GM21528 (cell line): Measurements from ENCODE around the gene FAM120AOS.
"Not testable (repeated sequence)": the region's sequence is repeated elsewhere in the genome, so short reads cannot be mapped to it uniquely, and the experiment has no call there.

Experiments
- ATAC-seq: cut with Tn5 transposase; IDR thresholded peaks from one replicate; pipeline ENCODE4 v1.9.1; 2021; ENCODE audit warnings: mild to moderate bottlenecking, moderate library complexity; ENCODE audit not compliant: unreplicated experiment, low FRiP score

The FAM120AOS gene

DNA sequence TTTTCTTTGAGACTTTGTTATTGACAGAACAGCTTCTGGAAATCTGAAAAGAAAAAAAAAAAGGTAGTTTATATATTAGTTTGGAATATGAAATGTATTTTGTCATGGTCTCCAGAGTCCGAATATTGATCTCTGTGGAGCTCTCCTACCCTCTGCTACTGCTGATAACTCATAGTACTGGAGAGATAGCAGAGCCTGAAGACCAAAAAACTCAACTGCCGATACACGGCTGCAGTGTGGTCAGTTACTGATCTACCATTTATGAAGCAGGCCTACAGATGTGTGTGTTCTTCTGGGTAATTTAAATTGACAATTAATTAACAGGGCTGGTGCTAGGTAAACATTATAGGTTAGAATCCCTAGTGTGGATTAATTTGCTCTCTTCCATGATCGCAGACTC is 5.7 kb downstream of the FAM120AOS start:
- ATAC-seq = no peak

DNA sequence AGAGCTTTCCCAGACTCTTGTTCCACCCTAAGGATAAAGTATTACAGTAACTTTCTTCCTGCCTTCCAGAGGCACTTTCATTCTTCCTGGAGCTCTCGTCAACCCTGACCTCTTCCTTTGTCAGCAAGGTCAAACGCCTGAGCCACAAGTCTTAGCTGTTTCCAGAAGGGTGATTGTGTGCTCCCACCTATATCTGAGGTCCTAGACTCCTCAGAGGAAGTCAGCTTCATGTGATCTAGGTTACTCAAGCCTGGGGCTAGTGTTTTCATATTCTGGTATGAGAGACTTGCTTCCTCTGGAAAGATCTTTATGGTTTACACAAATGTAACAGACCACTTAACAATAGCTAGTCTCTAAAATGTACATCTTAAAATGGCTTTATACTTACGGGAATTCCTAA is 7.3 kb downstream of the FAM120AOS start:
- no peak for ATAC-seq

DNA sequence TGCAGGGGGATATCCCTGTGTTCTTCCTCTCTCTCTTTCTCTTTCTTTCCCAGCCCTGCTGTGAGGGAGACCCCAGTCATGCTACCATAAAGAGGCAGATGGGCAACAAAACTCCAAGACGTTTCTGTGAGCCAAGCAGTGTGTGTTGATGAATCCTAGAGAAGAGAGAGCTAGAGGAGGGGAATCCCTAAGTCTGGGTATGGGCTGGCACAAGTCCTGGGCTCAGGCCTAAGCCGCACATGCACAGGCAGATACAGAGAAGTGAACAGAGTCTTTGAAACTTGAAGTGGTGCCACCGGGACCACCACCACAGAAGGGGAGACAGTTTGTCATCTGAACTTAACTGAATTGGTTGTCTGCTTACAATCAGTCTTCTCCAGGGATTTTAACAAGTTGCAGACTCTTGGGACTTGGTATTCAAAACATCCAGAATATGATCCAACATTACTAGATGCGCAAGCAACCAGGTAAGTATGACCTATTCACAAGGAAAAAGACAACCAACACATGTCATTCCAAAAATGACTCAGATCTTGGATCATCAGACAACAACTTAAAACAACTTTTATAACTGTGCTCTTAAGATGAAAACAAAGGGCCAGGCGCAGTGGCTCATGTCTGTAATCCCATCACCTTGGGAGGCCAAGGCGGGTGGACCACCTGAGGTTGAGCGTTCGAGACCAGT is 12.3 kb downstream of the FAM120AOS start:
- ATAC-seq = no peak

DNA sequence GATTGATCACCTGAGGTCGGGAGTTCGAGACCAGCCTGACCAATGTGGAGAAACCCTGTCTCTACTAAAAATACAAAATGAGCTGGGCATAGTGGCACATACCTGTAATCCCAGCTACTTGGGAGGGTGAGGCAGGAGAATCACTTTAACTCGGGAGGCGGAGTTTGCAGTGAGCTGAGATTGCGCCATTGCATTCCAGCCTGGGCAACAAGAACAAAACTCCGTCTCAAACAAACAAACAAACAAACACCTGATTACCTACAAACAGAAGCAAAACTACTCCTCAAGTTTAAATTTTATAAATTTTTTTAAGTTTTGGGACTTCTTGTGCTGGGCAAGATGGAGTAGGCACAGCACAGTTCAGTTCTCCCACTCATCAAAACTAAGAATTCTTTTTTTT is 14.1 kb downstream of the FAM120AOS start:
- ATAC-seq = not testable (repeated sequence)

DNA sequence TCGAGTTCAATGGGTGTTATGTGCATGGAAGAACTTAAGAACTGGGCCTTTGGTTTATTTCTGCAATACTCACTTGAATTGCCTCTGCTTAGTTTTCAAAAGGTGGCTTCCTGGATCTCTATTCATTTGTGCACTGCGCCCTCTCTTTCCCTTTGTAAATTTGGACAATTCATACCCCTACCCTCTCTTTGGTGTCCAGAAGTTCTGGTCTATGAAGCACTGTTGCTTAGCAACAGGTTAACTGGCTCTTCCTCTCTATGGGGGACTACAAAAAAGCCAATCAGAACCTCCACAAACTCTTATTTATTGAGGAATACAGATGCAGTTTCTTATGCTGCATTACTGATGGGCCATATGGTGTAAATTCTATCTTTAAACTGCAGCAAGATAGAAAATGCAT is 15.4 kb downstream of the FAM120AOS start:
- ATAC-seq = no peak

DNA sequence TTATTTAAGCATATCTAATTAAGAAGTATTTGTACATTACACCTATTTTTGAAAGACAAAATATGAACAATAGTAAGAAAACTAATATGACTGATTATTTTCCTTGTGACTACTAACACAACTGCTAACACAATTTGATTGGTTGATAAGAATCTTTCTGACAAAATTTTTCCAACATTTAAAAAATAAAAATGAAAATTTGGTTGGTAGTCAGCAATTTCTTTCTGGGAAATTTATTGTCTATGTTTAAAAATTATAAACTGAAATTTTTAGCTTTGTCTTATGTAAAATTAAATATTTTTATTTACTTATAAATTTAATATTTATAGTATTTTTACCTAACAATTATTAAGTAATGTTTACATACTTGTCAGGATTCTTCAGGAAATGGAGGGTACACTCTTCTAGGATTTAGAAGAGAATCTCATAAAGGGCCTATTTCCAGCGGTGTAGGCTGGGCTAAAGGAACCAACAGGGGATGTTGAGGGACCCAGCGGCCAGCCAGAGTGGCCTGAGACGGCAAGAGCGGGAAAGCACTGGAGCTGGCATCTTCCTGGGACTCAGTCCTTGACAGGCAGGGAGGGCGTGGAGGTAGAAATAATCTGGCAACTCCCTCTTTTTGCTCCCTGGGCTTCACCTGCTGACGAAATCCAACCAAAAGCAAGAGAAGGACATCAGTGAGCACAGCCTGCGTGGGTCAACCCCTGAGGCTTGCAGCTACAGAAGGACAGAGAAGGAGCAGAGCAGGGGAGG is 16.6 kb downstream of the FAM120AOS start:
- ATAC-seq = no peak

DNA sequence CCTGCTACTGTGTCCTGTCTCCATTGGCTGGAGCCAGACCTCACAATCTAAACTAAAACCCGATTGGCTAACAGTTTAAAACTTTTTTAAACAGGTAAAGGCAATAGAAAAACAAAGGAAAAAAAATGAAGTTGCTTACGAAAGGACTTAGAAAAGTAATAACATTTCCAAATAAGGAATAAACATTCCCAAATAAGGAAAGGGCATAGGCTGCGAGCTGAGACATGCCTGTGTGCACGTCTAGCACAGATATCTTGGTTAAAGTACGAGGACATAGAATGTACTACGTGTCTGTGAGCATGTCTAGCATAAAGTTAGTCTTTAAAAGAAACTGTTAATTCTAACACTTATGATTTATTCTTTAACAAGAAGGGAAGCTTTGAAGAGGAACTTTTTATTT is 17.2 kb downstream of the FAM120AOS start:
- ATAC-seq = no peak

DNA sequence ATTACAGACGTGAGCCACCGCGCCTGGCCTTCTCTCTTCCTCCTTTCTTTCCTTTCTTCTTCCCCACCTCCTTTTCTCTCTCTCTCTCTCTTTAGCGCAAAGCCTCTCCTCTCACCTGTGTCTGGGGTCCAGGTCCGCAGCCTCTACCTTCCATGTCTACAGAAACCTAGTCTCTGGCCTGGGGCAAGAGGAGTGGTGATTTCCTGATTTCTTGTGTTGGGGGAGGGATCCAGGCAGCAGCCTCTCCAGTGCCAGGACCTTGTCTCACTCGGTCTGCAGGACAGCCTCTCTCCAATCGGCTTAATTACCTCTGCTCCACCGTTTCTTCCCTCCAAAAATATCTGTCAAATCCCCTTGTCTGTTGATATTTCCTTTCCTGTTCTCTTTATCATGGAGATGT is 18.0 kb downstream of the FAM120AOS start:
- ATAC-seq = no peak

DNA sequence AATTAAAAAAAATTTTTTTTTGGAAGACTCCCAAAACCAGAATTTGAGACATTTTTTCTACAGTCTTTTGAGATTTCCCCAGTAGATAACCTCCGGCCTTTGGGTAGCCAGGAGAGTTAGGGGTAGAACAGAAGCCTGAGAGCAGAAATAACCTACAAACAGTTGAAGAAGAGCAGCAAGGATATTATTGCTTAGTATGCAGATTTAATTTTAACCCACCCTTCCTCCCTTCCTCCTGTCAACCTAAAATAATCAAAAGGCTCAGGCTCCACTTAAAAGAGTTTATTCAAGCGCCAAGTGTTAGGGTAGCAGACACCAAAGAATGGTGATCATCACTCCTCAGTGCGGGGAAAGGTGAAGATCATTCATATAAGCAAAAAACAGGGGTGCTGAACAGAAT is 19.3 kb downstream of the FAM120AOS start:
- ATAC-seq = no peak

DNA sequence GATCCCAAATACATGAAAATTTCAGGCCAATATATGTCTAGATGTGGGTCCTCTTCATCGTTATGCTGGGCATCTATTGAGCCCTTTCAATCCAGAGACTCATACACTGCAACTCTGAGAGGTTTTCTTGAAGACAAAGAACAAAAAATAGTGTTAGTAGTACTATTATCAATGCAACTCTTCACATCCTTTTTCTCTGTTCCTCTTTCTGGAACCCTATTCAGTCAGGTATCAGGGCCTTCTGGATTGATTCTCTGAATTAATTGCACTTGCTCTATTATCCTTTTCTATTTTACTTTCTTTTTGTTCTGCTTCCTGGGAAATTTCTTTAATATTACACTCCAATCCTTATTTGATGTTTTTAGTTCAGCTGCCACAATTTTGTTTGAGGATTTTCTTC is 20.4 kb downstream of the FAM120AOS start:
- ATAC-seq = no peak

DNA sequence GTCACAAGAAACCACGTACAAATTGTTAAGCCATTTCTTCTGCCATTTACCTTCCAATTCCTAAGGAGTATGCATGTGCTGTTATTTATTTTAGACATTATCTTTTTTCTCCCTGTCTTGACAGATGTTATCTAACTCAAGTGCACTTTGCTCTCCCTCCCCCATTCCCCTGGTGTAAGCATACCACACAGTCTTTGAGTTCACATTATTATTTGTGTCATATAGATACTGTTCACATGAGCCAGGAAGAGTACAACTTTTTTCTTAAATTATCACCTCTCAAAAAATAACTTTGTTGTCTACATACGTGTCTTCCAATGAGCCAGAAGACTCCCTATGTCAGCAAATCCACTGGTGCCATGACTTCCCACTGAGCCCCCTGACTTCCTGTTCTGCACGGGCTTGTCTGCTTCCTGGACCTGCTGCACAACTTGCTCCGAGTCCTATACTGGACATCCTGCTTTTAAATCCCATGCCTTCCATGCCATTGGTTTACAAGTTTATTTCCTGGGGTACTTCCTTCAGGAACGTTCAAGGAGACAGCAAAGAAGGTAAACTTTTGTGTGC is 21.8 kb downstream of the FAM120AOS start:
- ATAC-seq = no peak

DNA sequence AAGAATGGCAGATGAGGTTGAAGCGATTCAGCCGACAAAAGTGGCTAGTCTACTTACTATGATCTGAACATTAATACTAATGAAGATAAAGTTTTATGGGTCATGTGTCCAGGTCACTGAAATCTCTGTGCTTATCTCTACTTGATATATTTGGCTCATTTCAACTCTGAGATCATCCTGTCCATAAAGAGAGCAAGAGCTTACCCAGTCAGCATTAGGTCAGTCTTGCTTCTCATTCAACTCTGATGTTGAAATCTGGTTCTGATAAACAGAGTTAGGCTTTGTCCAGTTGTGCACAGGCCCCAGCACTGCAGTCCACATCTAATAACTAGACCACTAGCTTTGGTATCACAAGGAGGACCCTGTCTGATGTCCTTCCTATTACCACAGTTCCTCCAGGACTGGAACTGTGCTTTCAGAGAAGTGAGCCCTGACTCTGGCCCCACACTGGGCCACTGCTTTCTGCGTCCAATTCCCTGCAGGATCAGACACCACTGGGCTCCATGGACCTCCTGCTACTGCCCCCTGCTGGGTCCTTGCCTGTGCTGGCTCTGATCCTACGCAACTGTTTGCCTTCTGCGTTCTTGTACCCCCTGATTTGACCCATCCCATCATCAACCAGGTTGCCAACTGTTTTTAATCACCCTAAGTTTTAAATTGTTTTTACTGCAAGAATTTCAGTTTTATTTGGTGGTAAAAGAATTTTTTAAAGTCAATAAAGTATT is 25.6 kb downstream of the FAM120AOS start:
- no peak for ATAC-seq

DNA sequence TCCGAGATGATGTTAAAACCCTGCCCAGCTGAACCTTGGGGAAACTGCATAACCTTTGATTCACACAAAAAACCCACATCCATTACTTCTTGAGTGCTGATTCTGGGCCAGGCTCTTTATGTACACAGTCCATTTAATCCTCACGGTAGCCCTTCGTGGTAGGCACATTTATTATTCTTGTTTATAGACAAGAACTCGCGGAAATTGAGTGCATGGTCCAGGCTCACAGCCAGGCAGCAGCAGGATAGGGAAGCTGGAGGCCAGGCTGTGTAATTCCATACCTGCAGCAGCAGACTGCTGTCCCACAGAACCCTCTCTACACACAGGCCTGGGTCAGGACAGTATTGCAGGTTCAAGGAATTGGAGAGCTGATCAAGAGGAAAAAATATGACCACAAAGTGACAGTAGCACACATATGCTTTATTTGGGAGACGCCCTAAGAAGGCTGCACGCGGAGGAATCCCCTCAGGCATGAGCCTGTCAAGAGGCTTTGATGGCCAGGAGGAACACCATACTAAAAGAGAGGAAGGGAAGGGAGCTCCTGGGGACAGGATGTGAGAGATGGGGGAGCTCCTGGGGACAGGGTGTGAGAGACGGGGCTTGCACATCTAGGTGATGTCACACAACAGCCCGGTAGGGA is 30.3 kb downstream of the FAM120AOS start:
- no peak for ATAC-seq

DNA sequence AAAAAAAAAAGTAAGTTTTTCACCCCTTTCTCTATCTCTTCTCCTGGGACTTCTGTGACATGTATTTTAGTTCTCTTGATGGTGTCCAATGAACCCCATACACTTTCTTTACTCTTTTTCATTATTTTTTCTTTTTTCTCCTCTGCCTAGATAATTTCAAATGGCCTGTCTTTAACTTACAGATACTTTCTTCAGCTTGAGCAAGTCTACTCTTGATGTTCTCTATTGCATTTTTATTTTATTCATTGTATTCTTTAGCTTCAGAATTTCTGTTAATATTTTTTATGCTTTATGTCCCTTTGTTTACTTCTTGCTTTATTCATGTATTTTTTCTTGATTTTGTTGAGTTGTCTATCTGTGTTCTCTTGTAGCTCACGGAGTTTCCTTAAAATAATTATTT is 34.4 kb downstream of the FAM120AOS start:
- no peak for ATAC-seq

DNA sequence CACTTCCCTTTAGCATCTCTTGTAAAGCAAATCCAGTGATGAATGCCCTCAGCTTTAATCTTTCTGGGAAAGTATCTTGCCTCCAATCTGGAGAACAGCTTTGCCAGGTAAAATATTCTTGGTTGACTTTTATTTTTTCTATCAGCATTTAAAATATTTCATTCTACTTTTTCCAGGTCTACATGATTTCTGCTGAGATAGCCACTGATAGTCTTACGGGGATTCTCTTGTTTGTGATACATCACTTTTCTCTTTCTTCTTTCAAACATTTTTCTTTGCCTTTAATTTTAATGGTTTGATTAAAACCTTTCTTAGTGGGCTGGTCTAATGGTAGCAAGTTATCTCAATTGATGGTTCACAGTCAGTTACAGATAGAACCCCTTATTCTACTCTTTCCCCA is 35.8 kb downstream of the FAM120AOS start:
- ATAC-seq = no peak

DNA sequence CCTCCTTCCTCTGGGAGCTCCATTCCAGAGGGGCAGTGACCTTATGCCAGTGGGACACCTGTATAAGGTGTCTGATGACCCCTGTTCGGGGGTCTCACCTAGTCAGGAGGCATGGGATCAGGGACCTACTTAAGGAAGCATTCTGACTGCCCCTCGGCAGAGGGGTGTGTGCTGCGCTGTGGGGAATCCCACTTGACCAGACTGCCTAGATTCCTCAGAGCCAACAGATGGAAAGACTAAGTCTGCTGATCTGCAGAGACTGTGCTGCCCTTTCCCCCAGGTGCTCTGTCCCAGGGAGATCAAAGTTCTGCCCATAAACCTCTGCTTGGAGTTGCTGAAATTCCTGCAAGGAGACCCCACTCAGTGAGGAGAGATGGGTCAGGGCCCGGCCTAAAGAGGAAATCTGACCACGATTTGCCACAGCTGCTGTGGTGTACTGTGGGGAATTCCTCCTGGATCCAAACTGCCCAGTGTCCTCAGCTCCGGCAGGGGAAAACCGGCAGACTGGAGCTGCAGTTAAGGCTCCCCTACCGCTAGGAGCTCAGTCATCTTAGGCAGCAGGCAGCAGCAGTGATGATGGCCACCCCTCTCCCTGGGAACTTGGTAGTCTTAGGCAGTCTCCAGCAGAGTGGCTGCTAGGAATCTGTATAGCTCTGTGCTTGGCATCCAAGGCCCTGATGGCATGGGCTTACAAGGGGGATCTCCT is 36.7 kb downstream of the FAM120AOS start:
- no peak for ATAC-seq

DNA sequence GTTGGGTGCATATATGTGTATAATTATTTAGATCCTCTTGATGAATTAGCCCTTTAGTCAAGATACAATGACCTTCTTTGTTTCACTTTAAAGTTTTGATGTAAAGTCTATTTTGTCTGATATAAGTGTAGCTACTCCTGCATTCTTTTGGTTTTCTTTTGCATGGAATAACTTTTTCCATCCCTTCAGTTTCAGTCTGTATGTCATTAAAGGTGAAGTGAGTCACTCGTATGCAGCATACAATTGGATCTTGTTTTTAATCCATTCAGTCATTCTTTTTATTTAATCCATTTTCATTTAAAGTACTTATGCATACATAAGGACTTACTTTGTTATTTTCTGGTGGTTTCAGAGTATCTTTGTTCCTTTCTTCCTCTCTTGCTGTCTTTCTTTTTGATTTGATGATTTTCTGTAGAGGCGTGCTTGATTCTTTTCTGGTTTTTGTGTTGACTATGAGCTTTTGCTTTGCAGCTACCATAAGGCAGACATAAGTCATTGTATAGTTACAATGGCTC is 38.1 kb downstream of the FAM120AOS start:
- ATAC-seq = no peak

DNA sequence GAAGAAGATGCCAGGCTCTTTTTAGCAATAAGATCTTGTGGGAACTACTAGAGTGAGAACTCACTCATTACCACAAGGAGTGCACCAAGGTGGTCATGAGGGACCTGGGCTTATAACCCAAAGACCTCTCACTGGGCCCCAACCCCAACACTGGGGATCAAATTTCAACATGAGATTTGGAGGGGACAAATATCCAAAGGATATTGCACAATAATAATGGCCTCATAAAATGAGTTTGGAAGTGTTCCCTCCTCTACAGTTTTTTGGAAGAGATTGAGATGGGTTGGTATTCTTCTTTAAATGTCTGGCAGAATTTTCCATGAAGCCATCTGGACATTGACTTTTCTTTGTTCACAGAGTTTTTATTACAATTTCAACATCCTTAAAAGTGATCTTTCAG is 39.9 kb downstream of the FAM120AOS start:
- ATAC-seq = no peak

DNA sequence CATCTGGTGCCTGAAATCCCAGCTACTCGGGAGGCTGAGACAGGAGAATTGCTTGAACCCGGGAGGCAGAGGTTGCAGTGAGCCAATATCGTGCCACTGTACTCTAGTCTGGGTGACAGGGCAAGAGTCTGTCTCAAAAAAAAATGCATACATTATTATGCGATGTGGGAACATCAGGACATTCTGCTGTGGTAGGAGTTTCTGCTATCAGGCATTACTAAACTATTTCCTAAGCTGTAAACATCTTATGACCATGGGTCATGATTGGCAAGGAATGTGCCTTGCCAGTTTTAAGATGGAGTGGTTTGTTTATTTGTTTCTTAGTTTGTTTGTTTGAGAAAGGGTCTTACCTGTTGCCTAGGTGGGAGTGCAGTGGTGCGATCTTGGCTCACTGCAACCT is 47.0 kb downstream of the FAM120AOS start:
- no peak for ATAC-seq

DNA sequence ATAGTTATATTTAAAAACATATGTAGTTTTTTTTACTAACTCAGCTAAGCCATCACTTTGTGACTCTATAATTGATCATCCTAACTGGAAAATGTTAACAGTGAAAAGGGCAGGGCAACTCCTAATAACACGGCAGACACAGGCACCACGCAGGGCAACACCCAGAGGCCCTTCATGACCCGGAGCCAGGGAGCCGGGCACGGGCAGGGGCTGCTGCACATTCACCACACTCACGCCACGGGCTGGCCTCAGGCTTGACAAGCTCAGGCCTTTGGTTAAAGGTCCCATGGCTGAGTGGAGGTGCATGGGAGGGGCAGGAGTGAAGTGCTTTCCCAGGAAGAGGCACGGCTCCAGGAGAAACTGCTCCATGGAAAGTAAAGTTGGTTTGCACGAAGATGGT is 54.9 kb downstream of the FAM120AOS start:
- no peak for ATAC-seq
